SK-N-SH treated with all-trans-retinoic acid at 6 μM for 48 hours (cell line): ENCODE measurements around the gene JAKMIP1.
A peak's percentile ranks its signal among the peaks of the same experiment; 100 is the strongest.

Experiments
- ATAC-seq: fragments of 200-7000 bp; cut with Tn5 transposase; 3 replicates; pipeline ENCODE4 v1.9.1; 2020; ENCODE audit warnings: mild to moderate bottlenecking, moderate library complexity
- BACH2 ChIP-seq: fragments of 250-450 bp; sonication (Bioruptor Pico); IDR thresholded peaks from 2 replicates; pipeline ENCODE4 v1.9.0; 2021; ENCODE audit warnings: mild to moderate bottlenecking, borderline replicate concordance
- CSDC2 ChIP-seq: fragments of 250-450 bp; sonication (Bioruptor Pico); IDR thresholded peaks from 2 replicates; pipeline ENCODE4 v1.5.0; 2020; ENCODE audit warnings: mild to moderate bottlenecking, moderate library complexity
- CSRNP3 ChIP-seq: fragments of 250-450 bp; sonication (Bioruptor Pico); IDR thresholded peaks from 2 replicates; pipeline ENCODE4 v1.5.1; 2021; ENCODE audit warnings: mild to moderate bottlenecking, moderate library complexity
- ESRRG ChIP-seq: fragments of 250-450 bp; sonication (Bioruptor Pico); IDR thresholded peaks from 2 replicates; pipeline ENCODE4 v1.6.1; 2021; ENCODE audit warnings: mild to moderate bottlenecking
- GLIS3 ChIP-seq: fragments of 250-450 bp; sonication (Bioruptor Pico); IDR thresholded peaks from 2 replicates; pipeline ENCODE4 v1.5.0; 2020; ENCODE audit warnings: mild to moderate bottlenecking, moderate library complexity
- ISL1 ChIP-seq: fragments of 250-450 bp; sonication (Bioruptor Pico); IDR thresholded peaks from 2 replicates; pipeline ENCODE4 v2.1.2; 2022; ENCODE audit warnings: mild to moderate bottlenecking, moderate library complexity
- OSR1 ChIP-seq: fragments of 250-450 bp; sonication (Bioruptor Pico); IDR thresholded peaks from 2 replicates; pipeline ENCODE4 v1.8.0; 2022; ENCODE audit warnings: moderate library complexity, mild to moderate bottlenecking, inconsistent platforms
- PATZ1 ChIP-seq: fragments of 250-450 bp; sonication (Bioruptor Pico); IDR thresholded peaks from 2 replicates; pipeline ENCODE4 v1.8.0; 2020; ENCODE audit warnings: mild to moderate bottlenecking, moderate library complexity, borderline replicate concordance
- POU6F1 ChIP-seq: fragments of 250-450 bp; sonication (Bioruptor Pico); IDR thresholded peaks from 2 replicates; pipeline ENCODE4 v1.8.0; 2021; ENCODE audit warnings: low read depth, mild to moderate bottlenecking, moderate library complexity, borderline replicate concordance
- PPARA ChIP-seq: fragments of 250-450 bp; sonication (Bioruptor Pico); IDR thresholded peaks from 2 replicates; pipeline ENCODE4 v1.5.0; 2020; ENCODE audit warnings: mild to moderate bottlenecking, borderline replicate concordance
- RARB ChIP-seq: fragments of 250-450 bp; sonication (Bioruptor Pico); IDR thresholded peaks from 2 replicates; pipeline ENCODE4 v1.8.0; 2021; ENCODE audit warnings: mild to moderate bottlenecking, moderate library complexity
- SNAI2 ChIP-seq: fragments of 250-450 bp; sonication (Bioruptor Pico); IDR thresholded peaks from 2 replicates; pipeline ENCODE4 v1.5.0; 2020; ENCODE audit warnings: mild to moderate bottlenecking, moderate library complexity
- TCF4 ChIP-seq: fragments of 250-450 bp; sonication (Bioruptor Pico); IDR thresholded peaks from 2 replicates; pipeline ENCODE4 v1.8.0; 2021; ENCODE audit warnings: mild to moderate bottlenecking, moderate library complexity, borderline replicate concordance
- TOX ChIP-seq: fragments of 250-450 bp; sonication (Bioruptor Pico); IDR thresholded peaks from 2 replicates; pipeline ENCODE4 v1.8.0; 2021; ENCODE audit warnings: mild to moderate bottlenecking, moderate library complexity, borderline replicate concordance
- TSHZ2 ChIP-seq: fragments of 250-450 bp; sonication (Bioruptor Pico); IDR thresholded peaks from 2 replicates; pipeline ENCODE4 v1.5.0; 2020; ENCODE audit warnings: mild to moderate bottlenecking, moderate library complexity
- ZNF565 ChIP-seq: fragments of 450-650 bp; formaldehyde crosslinking; conservative IDR thresholded peaks from 2 replicates; pipeline ENCODE4 v1.5.0; 2020; ENCODE audit warnings: low read depth, mild to moderate bottlenecking, moderate library complexity
- ZNF70 ChIP-seq: fragments of 450-650 bp; formaldehyde crosslinking; IDR thresholded peaks from 2 replicates; pipeline ENCODE4 v1.5.0; 2020; ENCODE audit warnings: mild to moderate bottlenecking, moderate library complexity

The JAKMIP1 gene

GRCh38 chr4:6189511-6189910 lies 10.8 kb downstream of the JAKMIP1 start:
- ATAC-seq: no peak
- TF ChIP-seq OSR1 (CRISPR knock-in tag) (no peak), GLIS3 (CRISPR knock-in tag) (no peak), ZNF70 (CRISPR knock-in tag) (no peak), RARB (no peak), TOX (CRISPR knock-in tag) (no peak), ESRRG (no peak), TCF4 (CRISPR knock-in tag) (no peak), POU6F1 (no peak), BACH2 (no peak), TSHZ2 (CRISPR knock-in tag) (no peak; the same call in 1 of the 2 replicates), SNAI2 (no peak), PPARA (no peak), PATZ1 (CRISPR knock-in tag) (no peak), ISL1 (no peak), CSDC2 (CRISPR knock-in tag) (no peak), ZNF565 (CRISPR knock-in tag) (no peak), CSRNP3 (CRISPR knock-in tag) (no peak)
- TF ChIP-seq, all 23 proteins: peak for 0

- no peak for TF ChIP-seq SNAI2
- peak; percentile 52; the same call in 1 of the 2 replicates for TF ChIP-seq TSHZ2 (CRISPR knock-in tag)
- TF ChIP-seq TCF4 (CRISPR knock-in tag): peak; percentile 49; the same call in 1 of the 2 replicates
- TF ChIP-seq PATZ1 (CRISPR knock-in tag): no peak
- TF ChIP-seq, all 23 proteins: peak for 2
- no peak for ATAC-seq
Observed at GRCh38 chr4:6188687-6189305, 11.6 kb downstream of the JAKMIP1 start.
